ENCODE measurements around the gene PDXK.

Gene PDXK

GRCh38 chr21:43721939-43722338 lies 3.0 kb downstream of the PDXK start:
- in situ Hi-C loops (cut with MboI; ENCODE audit: low sequenced_read_pairs), result loop anchor here (10.0 kb wide), 1 partner anchor 57 kb away; no protein-coding TSS in a partner anchor

GRCh38 chr21:43723648-43724047 lies 4.7 kb downstream of the PDXK start:
- in situ Hi-C loops (cut with MboI; ENCODE audit: low sequenced_read_pairs), result loop anchor here (10.0 kb wide), 1 partner anchor 59 kb away; no protein-coding TSS in a partner anchor

- in situ Hi-C loops (cut with MboI; ENCODE audit: low sequenced_read_pairs), result loop anchor here (10.0 kb wide), 1 partner anchor 62 kb away; no protein-coding TSS in a partner anchor
These were observed 8.0 kb downstream of the PDXK start for GRCh38 chr21:43726686-43727518.

- in situ Hi-C loops (cut with MboI; ENCODE audit: low sequenced_read_pairs), result loop anchor here (10.0 kb wide), 1 partner anchor 63 kb away; no protein-coding TSS in a partner anchor
These were observed 8.7 kb downstream of the PDXK start for GRCh38 chr21:43727519-43728153.

- in situ Hi-C loops (cut with MboI; ENCODE audit: low sequenced_read_pairs), result loop anchor here (10.0 kb wide), 1 partner anchor 63 kb away; no protein-coding TSS in a partner anchor
These were observed 9.2 kb downstream of the PDXK start for GRCh38 chr21:43728154-43728466.

- in situ Hi-C loops (cut with MboI; ENCODE audit: low sequenced_read_pairs), result loop anchor here (10.0 kb wide), 1 partner anchor 64 kb away; no protein-coding TSS in a partner anchor
These were observed 9.8 kb downstream of the PDXK start for GRCh38 chr21:43728467-43729390.

- in situ Hi-C loops (cut with MboI; ENCODE audit: low sequenced_read_pairs), result no loop called here
These were observed 12.5 kb downstream of the PDXK start for GRCh38 chr21:43731476-43731875.

- in situ Hi-C loops (cut with MboI; ENCODE audit: low sequenced_read_pairs), result no loop called here
These were observed 13.2 kb downstream of the PDXK start for GRCh38 chr21:43731891-43732711.

- in situ Hi-C loops (cut with MboI; ENCODE audit: low sequenced_read_pairs), result no loop called here
These were observed 14.1 kb downstream of the PDXK start for GRCh38 chr21:43733060-43733459.

- in situ Hi-C loops (cut with MboI; ENCODE audit: low sequenced_read_pairs), result no loop called here
These were observed 14.7 kb downstream of the PDXK start for GRCh38 chr21:43733529-43734071.

- in situ Hi-C loops (cut with MboI; ENCODE audit: low sequenced_read_pairs), result no loop called here
These were observed 15.4 kb downstream of the PDXK start for GRCh38 chr21:43734131-43734927.

GRCh38 chr21:43734928-43735229 lies 15.9 kb downstream of the PDXK start:
- in situ Hi-C loops (cut with MboI; ENCODE audit: low sequenced_read_pairs), result no loop called here

GRCh38 chr21:43735236-43736091 lies 16.5 kb downstream of the PDXK start:
- in situ Hi-C loops (cut with MboI; ENCODE audit: low sequenced_read_pairs), result no loop called here

- in situ Hi-C loops (cut with MboI; ENCODE audit: low sequenced_read_pairs), result no loop called here
These were observed 17.4 kb downstream of the PDXK start for GRCh38 chr21:43736224-43736883.

- in situ Hi-C loops (cut with MboI; ENCODE audit: low sequenced_read_pairs), result no loop called here
These were observed 18.4 kb downstream of the PDXK start for GRCh38 chr21:43737158-43737950.

- in situ Hi-C loops (cut with MboI; ENCODE audit: low sequenced_read_pairs), result no loop called here
These were observed 20.9 kb downstream of the PDXK start for GRCh38 chr21:43739621-43740435.

Measured in HL-60/S4 (cell line).